Choroid plexus epithelial cell (primary cell): ENCODE measurements around the gene PRR16.
A peak's percentile ranks its signal among the peaks of the same experiment; 100 is the strongest.

Experiments
- DNase-seq: peaks from one replicate; pipeline ENCODE4 v3.0.0-alpha.2; 2010; ENCODE audit warnings: low read depth
- H3K4me3 ChIP-seq: 2 replicates; pipeline ENCODE4 v1.5.1; 2011; ENCODE audit warnings: low read depth, mild to moderate bottlenecking, control low read depth, low read length, moderate library complexity
- CTCF ChIP-seq: conservative IDR thresholded peaks from 2 replicates; pipeline ENCODE4 v1.5.1; 2011; ENCODE audit warnings: low read depth, mild to moderate bottlenecking, control low read depth, inconsistent platforms, low read length, moderate library complexity

PRR16 gene

GRCh38 chr5:120615967-120616645 lies 152.0 kb downstream of the PRR16 start:
- peak; percentile 94 for DNase-seq
- no peak for TF ChIP-seq CTCF
- no peak overlapping the region for H3K4me3 ChIP-seq

GRCh38 chr5:120621339-120621738 lies 157.2 kb downstream of the PRR16 start:
- no peak overlapping the region for H3K4me3 ChIP-seq
- TF ChIP-seq CTCF, result no peak
- no peak for DNase-seq

GRCh38 chr5:120624021-120624563 lies 160.0 kb downstream of the PRR16 start:
- peak overlapping the region; percentile 20 for H3K4me3 ChIP-seq
- peak; percentile 80 for DNase-seq
- no peak for TF ChIP-seq CTCF

GRCh38 chr5:120628156-120628555 lies 164.1 kb downstream of the PRR16 start:
- no peak for DNase-seq
- H3K4me3 ChIP-seq, result no peak overlapping the region
- TF ChIP-seq CTCF, result no peak

- H3K4me3 ChIP-seq, result no peak overlapping the region
- TF ChIP-seq CTCF, result no peak
- no peak for DNase-seq
Observed at GRCh38 chr5:120630550-120630949, 166.4 kb downstream of the PRR16 start.

- TF ChIP-seq CTCF, result no peak
- DNase-seq, result no peak
- no peak overlapping the region for H3K4me3 ChIP-seq
Observed at GRCh38 chr5:120631611-120632010, 167.5 kb downstream of the PRR16 start.

GRCh38 chr5:120632430-120632829 lies 168.3 kb downstream of the PRR16 start:
- no peak for TF ChIP-seq CTCF
- H3K4me3 ChIP-seq, result no peak overlapping the region

More at GRCh38 chr5:120632430-120632829, 168.3 kb downstream of the PRR16 start:
- DNase-seq, result no peak
